GM21423 (cell line): Measurements from ENCODE around the gene USP3.

Experiments used
- ATAC-seq: cut with Tn5 transposase; IDR thresholded peaks from one replicate; pipeline ENCODE4 v1.9.1; 2021; ENCODE audit warnings: mild to moderate bottlenecking, moderate library complexity; ENCODE audit not compliant: unreplicated experiment

USP3 gene

GRCh38 chr15:63504247-63504978 lies at the start of gene USP3:
TSS of gene USP3 (plus strand) at chr15:63504593. CDS start at chr15:63504740, 147 bp downstream.
- ATAC-seq: peak; percentile 44

GRCh38 chr15:63456258-63456657 lies 48.1 kb upstream of the USP3 start:
- ATAC-seq: no peak

- no peak for ATAC-seq
These were observed 47.0 kb upstream of the USP3 start for GRCh38 chr15:63457379-63457778.

- ATAC-seq: no peak
These were observed 46.4 kb upstream of the USP3 start for GRCh38 chr15:63458026-63458425.

- no peak for ATAC-seq
These were observed 45.5 kb upstream of the USP3 start for GRCh38 chr15:63458794-63459395.

GRCh38 chr15:63460210-63461155 lies 43.9 kb upstream of the USP3 start:
- no peak for ATAC-seq

- no peak for ATAC-seq
These were observed 43.0 kb upstream of the USP3 start for GRCh38 chr15:63461230-63461985.

GRCh38 chr15:63462088-63462487 lies 42.3 kb upstream of the USP3 start:
- ATAC-seq: no peak

- ATAC-seq: no peak
These were observed 41.4 kb upstream of the USP3 start for GRCh38 chr15:63463036-63463435.

GRCh38 chr15:63463793-63464192 lies 40.6 kb upstream of the USP3 start:
- no peak for ATAC-seq

GRCh38 chr15:63465104-63465503 lies 39.3 kb upstream of the USP3 start:
- no peak for ATAC-seq

- no peak for ATAC-seq
These were observed 37.8 kb upstream of the USP3 start for GRCh38 chr15:63466378-63467192.

GRCh38 chr15:63469190-63469589 lies 35.2 kb upstream of the USP3 start:
- no peak for ATAC-seq

GRCh38 chr15:63469984-63470383 lies 34.4 kb upstream of the USP3 start:
- no peak for ATAC-seq

- ATAC-seq: peak; percentile 40
These were observed 31.2 kb upstream of the USP3 start for GRCh38 chr15:63473007-63473748.

- ATAC-seq: no peak
These were observed 30.7 kb upstream of the USP3 start for GRCh38 chr15:63473749-63473998.

- peak; percentile 58 for ATAC-seq
These were observed 30.2 kb upstream of the USP3 start for GRCh38 chr15:63473999-63474809.

- peak; percentile 51 for ATAC-seq
These were observed 29.5 kb upstream of the USP3 start for GRCh38 chr15:63474810-63475316.
